ENCODE measurements around the gene OPRM1.

OPRM1 gene

GRCh38 chr6:154247119-154247861 is 208.2 kb downstream of the OPRM1 start:
- TF ChIP-seq, protein P1, sequence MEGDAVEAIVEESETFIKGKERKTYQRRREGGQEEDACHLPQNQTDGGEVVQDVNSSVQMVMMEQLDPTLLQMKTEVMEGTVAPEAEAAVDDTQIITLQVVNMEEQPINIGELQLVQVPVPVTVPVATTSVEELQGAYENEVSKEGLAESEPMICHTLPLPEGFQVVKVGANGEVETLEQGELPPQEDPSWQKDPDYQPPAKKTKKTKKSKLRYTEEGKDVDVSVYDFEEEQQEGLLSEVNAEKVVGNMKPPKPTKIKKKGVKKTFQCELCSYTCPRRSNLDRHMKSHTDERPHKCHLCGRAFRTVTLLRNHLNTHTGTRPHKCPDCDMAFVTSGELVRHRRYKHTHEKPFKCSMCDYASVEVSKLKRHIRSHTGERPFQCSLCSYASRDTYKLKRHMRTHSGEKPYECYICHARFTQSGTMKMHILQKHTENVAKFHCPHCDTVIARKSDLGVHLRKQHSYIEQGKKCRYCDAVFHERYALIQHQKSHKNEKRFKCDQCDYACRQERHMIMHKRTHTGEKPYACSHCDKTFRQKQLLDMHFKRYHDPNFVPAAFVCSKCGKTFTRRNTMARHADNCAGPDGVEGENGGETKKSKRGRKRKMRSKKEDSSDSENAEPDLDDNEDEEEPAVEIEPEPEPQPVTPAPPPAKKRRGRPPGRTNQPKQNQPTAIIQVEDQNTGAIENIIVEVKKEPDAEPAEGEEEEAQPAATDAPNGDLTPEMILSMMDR (conservative IDR thresholded peaks at IDR 0.05) = no peak
- no peak for TF ChIP-seq ZFX (IDR thresholded peaks at IDR 0.05)
- H3K27ac ChIP-seq = no peak overlapping the region

DNA sequence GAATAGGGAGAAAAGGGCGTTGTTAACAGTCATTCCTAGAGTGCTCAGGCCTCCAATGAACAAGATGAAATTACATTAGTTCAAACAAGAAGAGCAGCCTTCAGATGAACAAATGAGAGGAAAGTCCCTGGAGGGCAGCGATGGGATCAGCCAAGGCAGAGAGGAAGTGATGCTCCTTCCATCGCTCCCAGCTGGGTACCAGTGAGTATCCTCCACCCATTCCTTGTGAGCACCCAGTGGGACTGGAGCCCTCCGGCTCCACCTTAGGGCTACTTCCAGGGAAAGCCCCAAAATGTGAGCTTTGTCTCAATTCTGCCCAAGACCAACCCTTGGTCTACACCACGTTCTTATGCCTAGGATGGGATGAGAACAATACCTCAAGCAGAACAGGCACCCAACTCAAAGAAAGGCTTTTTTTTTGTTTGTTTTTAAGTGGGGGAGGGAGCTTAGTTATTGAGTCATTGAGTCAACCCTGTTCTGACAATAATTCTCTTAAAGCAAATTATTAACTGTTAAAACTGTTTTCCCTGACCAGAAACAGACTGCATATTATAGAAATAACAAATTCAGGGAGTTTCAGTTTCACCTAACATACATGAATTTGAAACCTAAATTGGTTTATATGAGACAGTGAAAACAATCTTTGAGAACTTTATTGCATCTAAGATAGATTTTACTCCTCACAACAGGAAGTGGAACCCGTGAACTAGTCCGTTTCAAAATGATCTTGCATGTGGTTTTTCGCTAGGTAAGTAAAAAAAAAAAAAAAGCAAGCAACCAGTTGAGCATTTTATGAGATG is 210.7 kb downstream of the OPRM1 start:
- TF ChIP-seq, protein P1 (conservative IDR thresholded peaks at IDR 0.05) = no peak
- no peak for TF ChIP-seq ZFX (IDR thresholded peaks at IDR 0.05)
- H3K27ac ChIP-seq = no peak overlapping the region

DNA sequence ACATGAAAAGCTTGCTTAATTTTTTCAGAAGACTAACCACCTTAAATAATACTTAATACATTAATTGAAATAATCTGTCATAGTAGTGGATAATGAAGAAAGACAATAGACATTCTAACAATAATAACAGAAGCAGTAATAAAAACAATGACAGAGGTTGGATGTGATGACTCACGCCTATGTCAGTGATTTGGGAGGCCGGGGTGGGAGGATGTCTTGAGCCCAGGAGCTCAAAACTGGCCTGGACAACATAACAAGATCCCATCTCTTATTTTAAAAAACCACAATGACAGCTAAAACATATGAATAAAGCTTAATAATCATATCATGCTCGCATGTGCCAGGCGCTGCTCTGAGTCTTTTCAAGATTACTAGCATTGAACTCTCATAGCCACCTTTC is 212.1 kb downstream of the OPRM1 start:
- no peak for TF ChIP-seq ZFX (IDR thresholded peaks at IDR 0.05)
- TF ChIP-seq, protein P1 (conservative IDR thresholded peaks at IDR 0.05) = no peak
- H3K27ac ChIP-seq = no peak overlapping the region

- TF ChIP-seq, protein P1 (conservative IDR thresholded peaks at IDR 0.05) = no peak
- TF ChIP-seq ZFX (IDR thresholded peaks at IDR 0.05) = no peak
- no peak overlapping the region for H3K27ac ChIP-seq
These were observed 213.6 kb downstream of the OPRM1 start for GRCh38 chr6:154252678-154253077.

DNA sequence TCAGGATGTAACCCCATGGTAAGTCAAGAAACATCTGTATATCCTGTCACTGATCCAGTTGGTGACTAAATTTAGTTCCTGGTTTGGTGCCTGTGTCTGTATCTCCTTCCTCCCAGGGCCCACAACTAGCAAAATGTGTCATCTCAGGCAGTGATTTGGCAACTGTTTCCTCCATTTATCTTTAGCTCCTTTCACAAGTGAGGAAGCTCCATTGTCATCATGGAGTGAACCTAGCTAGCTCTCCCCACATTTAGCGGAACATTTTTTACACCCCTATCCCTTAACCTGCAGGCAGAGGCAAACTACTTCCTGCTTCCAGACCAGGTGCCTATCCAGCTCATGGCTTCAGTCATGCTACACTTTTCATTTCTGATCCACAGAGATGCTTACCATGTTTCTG is 218.0 kb downstream of the OPRM1 start:
- TF ChIP-seq, protein P1 (conservative IDR thresholded peaks at IDR 0.05) = no peak
- no peak for TF ChIP-seq ZFX (IDR thresholded peaks at IDR 0.05)
- no peak overlapping the region for H3K27ac ChIP-seq

- TF ChIP-seq ZFX (IDR thresholded peaks at IDR 0.05) = no peak
- TF ChIP-seq, protein P1 (conservative IDR thresholded peaks at IDR 0.05) = no peak
- H3K27ac ChIP-seq = no peak overlapping the region
These were observed 219.2 kb downstream of the OPRM1 start for GRCh38 chr6:154258064-154258757.
